ENCODE results near the gene SH3RF1. TPM values are rescaled to one million over a fixed set of nuclear protein-coding genes. Genes with fewer than 3 reads are reported as not detected.
A peak's percentile ranks its signal among the peaks of the same experiment; 100 is the strongest.

SH3RF1 gene
- total RNA-seq, 1 donor from 2014 or later: 33.8 TPM

- ATAC-seq (peak; percentile 80), DNase-seq (no peak)
- no peak overlapping the region for H3K27ac ChIP-seq
- no peaks in the 10 kb centered on the region for H3K36me3 ChIP-seq
- TF ChIP-seq, protein P1, sequence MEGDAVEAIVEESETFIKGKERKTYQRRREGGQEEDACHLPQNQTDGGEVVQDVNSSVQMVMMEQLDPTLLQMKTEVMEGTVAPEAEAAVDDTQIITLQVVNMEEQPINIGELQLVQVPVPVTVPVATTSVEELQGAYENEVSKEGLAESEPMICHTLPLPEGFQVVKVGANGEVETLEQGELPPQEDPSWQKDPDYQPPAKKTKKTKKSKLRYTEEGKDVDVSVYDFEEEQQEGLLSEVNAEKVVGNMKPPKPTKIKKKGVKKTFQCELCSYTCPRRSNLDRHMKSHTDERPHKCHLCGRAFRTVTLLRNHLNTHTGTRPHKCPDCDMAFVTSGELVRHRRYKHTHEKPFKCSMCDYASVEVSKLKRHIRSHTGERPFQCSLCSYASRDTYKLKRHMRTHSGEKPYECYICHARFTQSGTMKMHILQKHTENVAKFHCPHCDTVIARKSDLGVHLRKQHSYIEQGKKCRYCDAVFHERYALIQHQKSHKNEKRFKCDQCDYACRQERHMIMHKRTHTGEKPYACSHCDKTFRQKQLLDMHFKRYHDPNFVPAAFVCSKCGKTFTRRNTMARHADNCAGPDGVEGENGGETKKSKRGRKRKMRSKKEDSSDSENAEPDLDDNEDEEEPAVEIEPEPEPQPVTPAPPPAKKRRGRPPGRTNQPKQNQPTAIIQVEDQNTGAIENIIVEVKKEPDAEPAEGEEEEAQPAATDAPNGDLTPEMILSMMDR (IDR thresholded peaks at IDR 0.05): no peak
- no peaks in the 10 kb centered on the region for H3K9me3 ChIP-seq
- intact Hi-C loops (cut with DNase I): no loop called here
- H3K27me3 ChIP-seq: no peaks in the 10 kb centered on the region
- H3K4me1 ChIP-seq: peaks cover 14% of the 10 kb centered on the region
- H3K4me3 ChIP-seq: no peak overlapping the region
Measured at GRCh38 chr4:169243825-169244609, 26.7 kb downstream of the SH3RF1 start.

DNA sequence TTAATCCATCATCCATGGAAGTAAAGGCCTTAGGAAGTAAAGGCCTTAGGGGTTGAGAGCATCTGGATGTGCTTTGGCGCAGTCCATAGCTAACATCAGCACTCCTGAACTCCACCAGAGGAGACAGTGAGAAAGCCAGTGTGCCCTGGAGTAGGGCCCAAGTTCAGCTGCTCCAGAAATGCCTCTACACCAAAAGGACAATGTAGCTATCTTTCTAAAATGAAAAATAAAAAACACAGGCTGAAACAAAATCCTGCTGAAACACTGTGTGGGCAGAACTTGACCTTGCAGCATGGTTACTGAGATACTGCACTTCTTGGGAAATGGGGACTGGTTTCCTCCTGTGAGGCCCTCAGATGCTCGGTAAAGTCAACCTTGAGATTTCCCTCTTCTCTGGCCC is 29.3 kb downstream of the SH3RF1 start:
- H3K27ac ChIP-seq: no peak overlapping the region
- H3K27me3 ChIP-seq: no peaks in the 10 kb centered on the region
- H3K4me3 ChIP-seq: no peak overlapping the region
- H3K4me1 ChIP-seq: peaks cover 40% of the 10 kb centered on the region
- H3K36me3 ChIP-seq: no peaks in the 10 kb centered on the region
- TF ChIP-seq, protein P1 (IDR thresholded peaks at IDR 0.05): no peak
- H3K9me3 ChIP-seq: no peaks in the 10 kb centered on the region
- ATAC-seq: peak; percentile 35
- no peak for DNase-seq
- intact Hi-C loops (cut with DNase I): no loop called here

DNA sequence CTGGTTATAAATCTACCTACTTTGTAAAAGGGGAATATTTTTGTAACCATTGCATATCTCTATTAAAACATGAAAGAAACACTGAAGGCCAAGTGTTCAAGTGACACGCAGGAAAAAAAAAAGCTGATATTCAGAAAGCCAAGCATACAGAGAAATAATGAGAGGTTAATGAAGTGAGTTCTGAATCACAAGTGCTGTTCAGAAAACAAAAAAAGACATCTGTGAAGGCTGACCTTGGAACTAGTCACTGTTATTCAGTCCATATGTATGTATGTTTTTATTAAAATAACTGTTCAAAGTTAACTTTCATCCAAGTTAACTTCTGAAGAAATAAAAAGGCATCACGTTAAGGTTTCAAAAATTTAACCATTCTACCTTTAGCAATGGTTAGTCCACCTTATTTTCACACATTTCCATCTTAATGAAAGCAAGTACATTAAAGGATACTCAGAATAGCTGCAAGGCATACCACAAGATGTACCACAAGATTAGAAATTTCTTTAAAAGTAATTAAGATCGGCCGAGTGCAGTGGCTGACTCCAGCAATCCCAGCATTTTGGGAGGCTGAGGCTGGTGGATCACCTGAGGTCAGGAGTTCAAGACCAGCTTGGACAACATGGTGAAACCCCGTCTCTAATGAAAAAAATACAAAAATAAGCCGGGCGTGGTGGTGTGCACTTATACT is 31.4 kb downstream of the SH3RF1 start:
- intact Hi-C loops (cut with DNase I): no loop called here
- Histone ChIP-seq H3K36me3 (no peaks in the 10 kb centered on the region), H3K27me3 (no peaks in the 10 kb centered on the region), H3K4me3 (no peak overlapping the region), H3K9me3 (no peaks in the 10 kb centered on the region), H3K4me1 (peaks cover 46% of the 10 kb centered on the region), H3K27ac (no peak overlapping the region)
- no peak for DNase-seq
- TF ChIP-seq, protein P1 (IDR thresholded peaks at IDR 0.05): no peak
- no peak for ATAC-seq

DNA sequence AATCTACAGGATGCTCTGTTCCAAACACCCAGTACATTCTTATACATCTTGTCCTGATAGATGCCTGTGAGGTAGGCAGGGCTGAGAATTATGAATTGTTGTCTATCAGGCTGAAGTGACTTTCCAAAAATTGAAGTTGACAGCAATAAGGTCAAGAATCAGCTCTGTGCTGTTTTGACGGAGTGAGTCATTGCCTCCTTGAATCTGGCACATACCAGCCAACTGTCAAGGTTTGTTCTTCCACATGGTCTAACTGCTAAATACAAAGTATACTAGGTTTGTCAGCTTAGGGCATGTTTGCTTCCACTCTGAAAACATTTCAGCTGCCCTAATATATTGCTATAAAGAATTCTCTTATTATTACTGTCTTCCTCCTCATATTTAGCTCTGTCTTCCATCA is 32.3 kb downstream of the SH3RF1 start:
- ATAC-seq: peak; percentile 79
- Histone ChIP-seq H3K27me3 (no peaks in the 10 kb centered on the region), H3K9me3 (no peaks in the 10 kb centered on the region), H3K4me1 (peaks cover 40% of the 10 kb centered on the region), H3K4me3 (no peak overlapping the region), H3K27ac (no peak overlapping the region), H3K36me3 (no peaks in the 10 kb centered on the region)
- intact Hi-C loops (cut with DNase I): no loop called here
- TF ChIP-seq, protein P1 (IDR thresholded peaks at IDR 0.05): no peak
- DNase-seq: no peak

DNA sequence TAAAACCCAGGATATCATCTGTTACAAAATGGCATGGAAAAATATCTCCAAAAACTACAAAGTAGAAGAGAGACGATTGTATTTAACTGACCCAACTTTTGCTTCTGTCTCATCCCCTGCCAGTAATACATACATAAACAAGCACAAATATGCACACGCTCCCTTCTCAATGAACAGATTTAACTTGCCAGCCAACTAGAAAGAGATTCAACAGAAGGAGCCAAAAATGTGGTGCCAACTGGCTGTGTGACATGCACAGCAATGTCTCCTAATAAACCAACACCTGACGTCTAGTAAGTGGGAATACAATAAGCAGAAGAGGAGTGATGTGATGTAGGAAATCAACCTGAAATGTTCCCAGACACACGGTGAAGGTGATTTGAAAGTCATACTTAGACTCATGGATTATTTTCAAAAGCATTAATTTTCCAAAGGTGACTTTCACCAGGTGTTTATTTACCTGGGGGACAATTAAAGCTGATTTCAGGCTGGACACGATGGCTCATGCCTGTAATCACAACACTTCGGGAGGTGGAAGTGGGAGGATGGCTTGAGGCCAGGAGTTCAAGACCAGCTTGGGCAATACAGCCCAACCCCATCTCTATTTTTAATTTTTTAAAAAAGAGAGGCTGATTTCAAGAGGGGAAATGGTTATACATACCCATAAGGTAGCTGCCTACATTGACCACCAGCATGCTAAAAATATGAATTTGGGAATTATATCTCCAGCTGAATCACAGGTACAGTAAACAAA is 33.7 kb downstream of the SH3RF1 start:
- DNase-seq: no peak
- ATAC-seq: no peak
- Histone ChIP-seq H3K4me1 (peaks cover 40% of the 10 kb centered on the region), H3K9me3 (no peaks in the 10 kb centered on the region), H3K27ac (no peak overlapping the region), H3K4me3 (no peak overlapping the region), H3K36me3 (no peaks in the 10 kb centered on the region), H3K27me3 (no peaks in the 10 kb centered on the region)
- intact Hi-C loops (cut with DNase I): no loop called here
- TF ChIP-seq, protein P1 (IDR thresholded peaks at IDR 0.05): no peak

All from upper lobe of right lung (tissue), 1 donor.